Stimulated activated CD4-positive, alpha-beta T cell treated with anti-CD3 and anti-CD28 coated beads, TNF-alpha, amount 100 ng/mL, for 48 hours (primary cell): ENCODE measurements around the gene CYP2W1.
"Not testable (repeated sequence)": the region's sequence is repeated elsewhere in the genome, so short reads cannot be mapped to it uniquely, and the experiment has no call there.

Experiments
- DNase-seq, 3 donors: peaks; one replicate each; pipeline ENCODE4 v3.0.0-alpha.2; 2020; ENCODE audit warnings: low read depth in 3 of 3

Gene CYP2W1

DNA sequence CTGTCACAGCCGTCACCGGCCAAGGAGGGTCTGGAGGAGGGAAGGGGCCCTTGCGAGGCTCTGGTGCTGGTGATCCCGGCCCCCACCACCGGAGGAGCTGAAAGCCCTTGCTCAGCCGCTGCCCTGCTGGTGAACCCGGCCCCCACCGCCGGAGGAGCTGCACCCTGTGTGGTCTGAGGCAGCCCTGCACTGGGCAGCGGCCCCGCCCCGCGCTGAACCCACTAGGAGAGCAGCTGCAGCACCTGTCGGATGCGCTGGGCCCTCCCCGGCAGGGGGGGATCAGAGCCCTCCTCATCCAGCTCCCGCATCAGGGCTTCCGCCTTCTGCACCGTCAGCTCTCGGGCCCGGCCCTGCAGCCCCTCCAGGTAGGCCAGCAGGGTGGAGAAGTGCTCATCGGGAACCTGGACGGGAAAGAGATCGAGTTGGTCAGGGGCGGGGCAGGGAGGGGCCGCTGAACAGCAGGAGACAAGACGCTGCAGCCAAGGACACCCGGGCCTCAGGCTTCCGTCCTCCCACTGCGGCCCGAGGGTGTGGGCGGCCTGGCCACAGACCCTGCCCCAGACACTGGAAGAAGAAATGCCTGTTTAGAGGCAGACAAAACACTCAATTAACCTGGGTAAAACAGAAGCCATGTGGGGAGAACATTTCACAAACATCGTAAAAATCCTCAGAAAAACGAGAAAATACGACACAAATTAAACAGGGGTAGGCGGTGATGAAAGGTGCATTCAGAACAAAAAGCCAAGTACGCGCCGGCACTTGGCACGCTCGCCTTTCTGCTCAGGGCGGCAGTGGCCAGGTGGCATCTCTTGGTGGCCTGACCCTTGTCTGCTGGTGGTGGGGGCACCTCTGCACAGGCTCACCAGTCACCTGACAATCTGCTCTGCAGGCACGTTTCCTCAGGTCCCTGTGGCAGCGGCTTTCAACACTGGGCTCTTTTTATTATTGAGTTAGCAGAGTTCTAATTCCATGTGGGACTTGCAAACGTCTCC lies 14.7 kb downstream of the CYP2W1 start:
- DNase-seq, result no peak

DNA sequence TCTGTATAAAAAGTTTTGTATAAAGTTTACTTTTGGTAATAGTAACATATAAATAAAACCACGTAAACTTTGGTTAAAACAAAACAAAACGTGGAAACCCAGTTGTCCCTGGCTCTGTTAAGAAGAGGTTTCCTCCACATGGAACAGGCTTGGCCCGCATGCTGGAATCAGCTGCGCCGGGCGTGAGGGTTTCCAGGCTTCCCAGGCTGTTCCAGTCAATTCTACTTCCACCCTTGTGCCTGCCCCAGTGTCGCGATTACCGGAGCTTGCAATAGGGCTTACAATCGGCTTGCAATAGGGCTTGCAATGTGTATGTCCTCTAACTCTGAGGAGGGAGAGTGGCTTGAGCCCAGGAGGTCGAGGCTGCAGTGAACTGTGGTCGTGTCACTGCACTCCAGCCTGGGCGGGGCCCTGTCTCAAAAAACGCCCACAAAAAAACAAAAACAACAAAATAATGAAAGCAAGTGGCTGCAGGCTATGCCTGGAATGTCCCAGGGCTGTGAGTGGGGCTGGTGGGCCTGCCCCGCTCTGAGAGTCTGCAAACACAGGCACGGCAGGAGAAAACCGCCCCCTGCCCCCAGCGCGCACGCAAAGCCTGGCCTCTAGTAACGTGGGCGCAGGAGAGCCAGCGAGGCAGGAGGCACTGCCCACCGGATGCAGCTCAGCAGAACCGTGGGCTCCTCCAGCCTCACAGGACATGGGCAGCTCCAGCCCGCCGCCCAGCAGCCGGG lies 16.3 kb downstream of the CYP2W1 start:
- DNase-seq, result no peak

DNA sequence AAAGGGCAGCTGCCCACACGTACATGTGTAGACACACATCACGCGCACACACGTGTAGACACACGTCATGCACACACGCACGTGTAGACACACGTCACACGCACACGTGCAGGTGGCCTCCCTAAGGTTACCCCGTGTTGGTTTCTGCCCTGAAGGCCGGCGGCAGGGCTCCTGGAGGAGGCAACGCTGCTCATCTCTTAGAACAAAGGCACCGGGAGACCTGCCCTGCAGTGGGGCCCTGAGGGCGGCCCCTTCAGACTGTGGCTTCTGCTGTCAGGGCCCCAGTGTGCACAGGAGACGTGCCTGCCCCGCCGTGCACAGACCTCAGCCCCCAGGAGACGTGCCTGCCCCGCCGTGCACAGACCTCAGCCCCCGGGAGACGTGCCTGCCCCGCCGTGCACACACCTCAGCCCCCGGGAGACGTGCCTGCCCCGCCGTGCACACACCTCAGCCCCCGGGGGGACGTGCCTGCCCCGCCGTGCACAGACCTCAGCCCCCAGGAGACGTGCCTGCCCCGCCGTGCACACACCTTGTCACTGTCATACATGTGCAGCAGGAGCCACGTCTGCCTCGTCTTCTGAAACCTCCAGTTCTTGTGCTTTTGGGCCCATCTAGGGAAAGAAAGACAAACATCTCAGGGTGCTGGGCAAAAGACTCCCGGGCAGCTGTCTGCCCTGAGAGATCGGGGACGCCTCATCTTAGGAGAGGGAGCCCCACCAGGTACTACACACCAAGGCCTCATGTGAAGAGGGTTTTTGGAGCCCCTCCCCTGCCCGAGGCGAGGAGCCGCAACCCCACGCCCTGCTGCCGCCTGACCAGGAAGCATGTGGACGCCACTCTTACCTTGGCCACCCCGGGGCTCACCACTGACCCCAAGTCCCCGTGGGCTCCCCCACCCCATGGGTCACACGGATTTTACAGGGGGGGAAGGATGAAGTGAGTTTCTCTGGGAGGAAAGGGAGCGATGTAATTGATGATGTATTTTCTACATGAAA lies 17.3 kb downstream of the CYP2W1 start:
- DNase-seq, result no peak

DNA sequence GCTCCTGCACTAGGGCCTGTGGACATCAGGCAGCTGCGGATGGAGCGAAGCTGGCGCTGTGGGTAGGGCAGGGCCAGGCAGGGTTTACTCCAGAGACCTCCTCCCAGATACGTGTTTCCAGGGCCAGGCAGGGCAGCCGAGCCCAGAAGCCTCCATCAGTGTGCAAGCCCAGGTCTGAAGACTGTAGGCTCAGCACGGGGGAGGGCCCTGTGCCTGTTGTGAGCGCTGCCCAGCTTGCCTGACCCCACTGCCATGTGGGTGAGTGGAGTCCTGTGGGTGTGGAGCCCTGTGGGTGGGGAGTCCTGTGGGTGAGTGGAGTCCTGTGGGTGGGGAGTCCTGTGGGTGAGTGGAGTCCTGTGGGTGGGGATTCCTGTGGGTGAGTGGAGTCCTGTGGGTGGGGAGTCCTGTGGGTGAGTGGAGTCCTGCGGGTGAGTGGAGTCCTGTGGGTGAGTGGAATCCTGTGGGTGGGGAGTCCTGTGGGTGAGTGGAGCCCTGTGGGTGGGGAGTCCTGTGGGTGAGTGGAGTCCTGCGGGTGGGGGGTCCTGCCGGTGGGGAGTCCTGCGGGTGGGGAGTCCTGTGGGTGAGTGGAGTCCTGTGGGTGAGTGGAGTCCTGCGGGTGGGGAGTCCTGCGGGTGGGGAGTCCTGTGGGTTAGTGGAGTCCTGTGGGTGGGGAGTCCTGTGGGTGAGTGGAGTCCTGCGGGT lies 18.2 kb downstream of the CYP2W1 start:
- DNase-seq, result not testable (repeated sequence)

DNA sequence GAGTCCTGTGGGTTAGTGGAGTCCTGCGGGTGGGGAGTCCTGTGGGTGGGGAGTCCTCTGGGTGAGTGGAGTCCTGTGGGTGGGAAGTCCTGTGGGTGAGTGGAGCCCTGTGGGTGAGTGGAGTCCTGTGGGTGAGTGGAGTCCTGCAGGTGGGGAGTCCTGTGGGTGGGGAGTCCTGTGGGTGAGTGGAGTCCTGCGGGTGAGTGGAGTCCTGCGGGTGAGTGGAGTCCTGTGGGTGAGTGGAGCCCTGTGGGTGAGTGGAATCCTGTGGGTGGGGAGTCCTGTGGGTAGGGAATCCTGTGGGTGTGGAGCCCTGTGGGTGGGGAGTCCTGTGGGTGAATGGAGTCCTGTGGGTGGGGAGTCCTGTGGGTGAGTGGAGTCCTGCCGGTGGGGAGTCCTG lies 19.0 kb downstream of the CYP2W1 start:
- not testable (repeated sequence) for DNase-seq

DNA sequence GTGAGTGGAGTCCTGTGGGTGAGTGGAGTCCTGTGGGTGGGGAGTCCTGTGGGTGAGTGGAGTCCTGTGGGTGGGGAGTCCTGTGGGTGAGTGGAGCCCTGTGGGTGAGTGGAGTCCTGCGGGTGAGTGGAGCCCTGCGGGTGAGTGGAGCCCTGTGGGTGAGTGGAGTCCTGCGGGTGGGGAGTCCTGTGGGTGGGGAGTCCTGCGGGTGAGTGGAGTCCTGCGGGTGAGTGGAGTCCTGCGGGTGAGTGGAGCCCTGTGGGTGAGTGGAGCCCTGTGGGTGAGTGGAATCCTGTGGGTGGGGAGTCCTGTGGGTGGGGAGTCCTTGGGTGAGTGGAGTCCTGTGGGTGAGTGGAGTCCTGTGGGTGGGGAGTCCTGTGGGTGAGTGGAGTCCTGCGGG lies 19.5 kb downstream of the CYP2W1 start:
- DNase-seq, result not testable (repeated sequence)

DNA sequence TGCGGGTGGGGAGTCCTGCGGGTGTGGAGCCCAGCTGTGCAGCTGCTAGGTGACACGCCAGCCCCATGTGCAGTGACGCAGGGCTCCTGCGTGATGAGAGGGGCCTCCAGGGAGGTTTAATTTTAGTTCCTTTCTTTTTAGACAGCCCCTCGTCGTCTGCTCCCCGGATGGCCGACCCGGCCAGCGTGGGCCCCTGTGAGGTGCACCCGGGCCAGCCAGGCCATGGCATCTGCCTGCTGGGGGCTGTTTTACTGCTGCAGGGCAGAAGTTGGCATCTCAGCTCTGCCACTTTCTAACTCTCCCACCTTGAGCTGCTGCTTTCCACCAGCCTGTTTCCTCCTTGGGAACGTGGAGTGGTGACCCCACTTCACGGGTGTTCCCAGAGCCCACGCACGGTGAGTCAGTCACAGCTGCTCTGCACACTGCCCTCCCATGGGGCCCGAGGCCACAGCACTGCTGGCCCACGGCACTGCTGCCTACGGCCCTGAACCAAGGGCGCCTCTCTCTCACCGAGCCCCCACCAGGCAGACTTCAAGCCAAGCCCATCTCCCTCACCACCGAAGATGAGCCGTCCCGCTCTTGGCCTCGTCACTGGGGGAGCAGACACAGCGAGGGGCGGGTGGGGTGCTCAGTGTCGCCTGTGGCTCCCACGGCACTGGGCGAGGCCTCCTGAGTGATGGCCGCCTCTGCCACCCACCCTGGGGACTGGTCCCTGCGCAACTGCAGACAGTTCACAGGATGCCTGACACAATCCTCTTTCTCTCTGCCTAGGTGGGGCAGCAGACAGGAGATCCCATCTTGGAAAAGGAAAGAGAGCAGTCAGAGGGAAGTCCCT lies 21.3 kb downstream of the CYP2W1 start:
- no peak for DNase-seq

DNA sequence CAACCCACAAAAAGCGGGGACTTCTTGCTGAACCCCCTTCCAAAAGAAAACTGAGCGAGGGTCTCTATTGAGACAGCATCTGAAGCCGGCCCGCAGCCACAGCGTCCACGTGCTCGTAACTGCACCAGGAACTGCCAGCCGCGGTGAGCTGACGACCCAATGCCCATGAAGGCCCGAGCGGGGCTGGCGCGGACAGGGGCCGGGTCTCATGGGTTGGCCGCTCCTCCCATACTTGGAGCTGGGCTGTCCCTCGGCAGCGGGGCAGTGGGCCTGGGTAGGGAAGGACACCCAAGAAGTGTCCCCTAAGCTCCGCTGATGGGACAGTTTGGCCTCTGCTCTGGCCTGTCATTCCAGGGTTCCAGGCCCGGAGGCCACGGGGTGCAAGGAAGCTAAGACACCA lies 22.3 kb downstream of the CYP2W1 start:
- no peak for DNase-seq

DNA sequence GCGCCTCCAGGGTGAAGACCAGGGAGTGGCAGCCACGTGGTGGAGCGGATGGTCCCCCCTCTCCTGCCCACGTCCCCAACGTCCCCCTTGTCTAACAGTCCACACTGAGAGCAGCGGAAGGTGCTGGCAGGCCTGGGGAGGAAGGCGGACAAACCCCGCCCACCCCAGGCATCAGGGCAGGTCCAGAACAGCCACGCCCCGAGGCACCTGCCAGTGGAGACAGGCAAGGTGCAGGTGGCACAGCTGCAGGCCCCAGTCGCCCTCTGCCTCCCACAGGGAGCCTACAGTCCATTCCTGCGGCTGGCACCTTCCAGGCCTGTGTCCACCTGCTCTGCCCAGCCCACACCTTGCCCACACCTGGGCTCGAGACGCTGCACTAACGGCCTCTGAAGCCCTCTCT lies 24.9 kb downstream of the CYP2W1 start:
- DNase-seq, result no peak

DNA sequence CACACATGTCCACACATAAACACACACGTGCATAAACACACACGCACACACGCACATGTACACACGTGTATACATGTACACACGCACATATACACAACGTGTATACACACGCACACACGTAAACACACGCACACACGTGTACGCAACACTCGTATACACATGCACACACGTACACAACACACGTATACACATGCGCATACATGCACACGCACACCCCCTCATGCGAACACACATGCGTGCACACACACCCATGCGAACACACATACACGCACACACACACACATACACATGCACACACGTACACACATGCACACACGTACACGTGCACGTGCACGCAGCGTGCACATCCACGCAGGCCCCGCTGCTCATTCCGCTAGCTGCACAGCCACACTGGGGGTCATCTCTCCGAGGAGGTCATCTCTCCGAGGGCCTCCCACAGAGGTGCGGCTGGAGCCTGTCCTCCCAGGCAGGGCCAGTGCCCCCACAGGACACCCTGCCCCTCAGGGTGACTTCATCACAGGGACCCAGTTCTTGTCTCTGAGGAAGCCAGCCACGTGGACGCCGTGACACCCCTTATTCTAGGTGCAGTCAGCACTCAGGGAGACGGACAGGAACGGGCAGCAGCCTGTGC lies 25.9 kb downstream of the CYP2W1 start:
- no peak for DNase-seq

DNA sequence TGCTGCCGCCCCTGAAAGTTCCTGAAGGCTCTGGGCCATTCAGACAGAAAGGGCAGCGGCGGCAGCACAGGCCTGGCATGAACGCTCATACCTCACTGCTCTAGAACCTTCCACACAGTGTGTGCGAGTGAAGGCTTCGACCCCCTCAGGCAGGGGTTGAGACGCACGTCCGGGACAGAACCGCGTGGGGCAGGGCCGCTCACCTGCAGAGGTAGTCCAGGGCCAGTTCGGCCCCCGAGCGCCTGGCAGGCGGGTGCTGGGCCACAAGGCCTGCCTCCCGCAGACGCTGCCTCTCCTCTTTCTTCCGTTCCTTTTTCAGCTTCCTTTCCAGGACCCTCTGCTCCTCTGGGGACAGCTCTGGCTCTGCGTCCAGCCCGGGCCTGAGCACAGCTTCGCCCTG lies 26.8 kb downstream of the CYP2W1 start:
- DNase-seq, result no peak

DNA sequence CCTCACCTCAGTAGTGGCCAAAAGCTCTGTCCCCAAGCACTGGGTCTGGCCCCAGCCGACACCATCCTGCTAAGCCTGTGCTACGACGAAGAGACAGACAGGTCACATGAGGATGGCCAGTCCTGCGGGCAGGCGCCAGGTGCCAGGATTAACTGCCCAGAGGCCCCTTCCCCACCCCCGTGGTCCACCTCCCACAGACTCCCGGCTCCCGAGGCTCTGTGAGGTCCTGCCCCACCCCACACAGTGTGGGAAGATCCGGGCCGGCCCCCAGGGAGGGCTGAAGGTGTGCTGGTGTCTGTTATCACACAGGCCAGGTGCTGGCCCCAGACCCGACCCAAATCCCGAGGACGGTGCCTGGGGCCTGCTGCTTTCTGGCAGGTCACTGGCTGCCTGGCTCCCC lies 27.2 kb downstream of the CYP2W1 start:
- no peak for DNase-seq

DNA sequence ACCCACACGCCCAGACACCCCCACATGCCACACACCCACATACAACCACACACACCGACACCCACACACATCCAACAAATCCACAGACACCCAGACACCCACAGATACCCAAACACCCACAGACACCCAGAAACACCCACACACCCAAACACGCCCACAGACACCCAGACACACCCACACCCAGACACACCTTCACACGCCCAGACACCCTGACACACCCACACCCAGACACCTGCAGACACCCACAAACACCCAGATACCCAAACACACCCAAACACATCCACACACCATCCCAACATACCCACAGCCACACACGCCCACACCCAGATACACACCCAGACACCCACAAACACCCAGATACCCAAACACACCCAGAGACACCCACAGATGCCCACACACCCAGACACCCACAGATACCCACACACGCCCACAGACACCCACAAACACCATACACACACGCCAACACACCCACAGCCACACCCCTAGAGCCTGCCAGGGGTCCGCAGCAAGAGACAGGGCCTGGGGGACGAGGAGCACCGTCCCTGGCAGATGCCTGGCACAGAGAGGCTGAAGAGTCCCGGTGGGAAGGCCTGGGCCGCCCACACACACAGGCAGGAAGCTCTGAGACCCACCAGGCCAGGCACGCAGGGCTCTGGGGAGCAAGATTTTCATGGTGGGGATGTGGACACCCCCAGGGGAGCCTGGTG lies 28.5 kb downstream of the CYP2W1 start:
- DNase-seq, result no peak

DNA sequence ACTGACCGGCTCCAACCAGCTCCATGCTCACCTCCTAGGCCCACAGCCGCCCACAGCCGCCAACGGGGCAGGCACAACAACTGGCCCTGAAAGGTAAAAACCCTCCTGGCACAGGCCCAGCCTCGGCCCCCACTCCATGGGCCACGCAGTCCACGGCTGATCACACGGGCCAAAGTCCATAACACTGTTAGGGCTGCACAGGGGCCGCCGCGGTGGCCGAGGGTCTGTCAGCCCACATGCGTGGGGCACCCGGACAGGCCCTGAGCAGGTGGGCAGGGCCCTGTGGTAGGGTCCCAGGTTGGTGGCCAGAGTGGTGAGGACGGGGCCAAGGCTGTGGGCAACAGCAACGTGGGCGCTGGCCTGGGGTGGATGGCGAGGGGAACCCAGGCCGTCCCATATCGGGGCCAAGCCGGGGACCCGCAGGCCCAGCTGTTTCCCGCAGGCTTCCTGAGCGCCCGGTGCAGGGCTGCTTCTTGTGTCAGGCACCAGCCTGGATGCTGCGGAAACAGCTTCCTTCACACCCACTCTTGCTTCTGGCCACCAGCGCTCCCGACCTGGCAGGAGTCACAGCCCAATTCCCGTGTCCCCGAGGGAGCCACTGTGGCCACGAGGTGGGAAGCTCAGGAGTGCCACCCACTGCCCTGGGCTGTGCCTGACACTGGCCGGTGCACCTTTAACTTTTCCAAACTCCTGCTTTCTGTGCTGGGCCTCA lies 29.2 kb downstream of the CYP2W1 start:
- no peak for DNase-seq

DNA sequence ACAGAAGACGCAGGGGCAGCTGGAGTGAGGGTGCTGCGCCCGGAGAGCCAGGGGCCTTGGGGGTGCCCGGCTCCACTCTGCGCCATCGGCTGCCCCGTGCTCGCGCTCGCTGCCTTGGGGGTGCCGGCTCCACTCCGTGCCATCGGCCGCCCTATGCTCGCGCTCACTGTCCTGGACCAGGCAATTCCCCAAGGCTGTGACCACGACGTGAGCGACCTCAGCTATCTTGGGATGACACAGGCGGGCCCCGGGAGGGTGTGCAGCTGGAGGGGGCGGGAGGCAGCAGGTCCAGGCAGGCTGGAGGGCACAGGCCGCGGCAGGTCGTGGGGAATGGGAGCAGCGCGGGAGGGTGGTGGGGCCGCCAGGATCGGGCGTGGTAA lies 29.7 kb downstream of the CYP2W1 start:
- no peak for DNase-seq

DNA sequence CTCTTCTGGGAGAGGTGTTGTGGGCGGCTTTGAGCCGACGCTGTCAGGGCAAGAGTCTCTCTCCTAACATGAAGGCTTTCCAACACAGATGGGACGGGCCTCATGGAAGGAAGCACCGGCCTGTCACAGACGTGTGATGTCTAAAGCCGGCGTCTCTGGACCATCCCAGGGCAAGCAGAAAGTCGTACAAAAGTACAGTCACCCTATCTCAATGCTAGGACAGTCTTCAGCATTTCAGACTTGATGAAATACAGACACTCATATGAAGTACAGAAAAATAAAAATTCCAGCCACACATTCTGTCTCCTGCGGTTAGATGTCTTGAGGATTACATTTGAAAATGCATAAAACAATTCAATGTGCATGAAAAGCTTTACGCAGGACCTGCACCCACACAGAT lies 30.6 kb downstream of the CYP2W1 start:
- no peak for DNase-seq

DNA sequence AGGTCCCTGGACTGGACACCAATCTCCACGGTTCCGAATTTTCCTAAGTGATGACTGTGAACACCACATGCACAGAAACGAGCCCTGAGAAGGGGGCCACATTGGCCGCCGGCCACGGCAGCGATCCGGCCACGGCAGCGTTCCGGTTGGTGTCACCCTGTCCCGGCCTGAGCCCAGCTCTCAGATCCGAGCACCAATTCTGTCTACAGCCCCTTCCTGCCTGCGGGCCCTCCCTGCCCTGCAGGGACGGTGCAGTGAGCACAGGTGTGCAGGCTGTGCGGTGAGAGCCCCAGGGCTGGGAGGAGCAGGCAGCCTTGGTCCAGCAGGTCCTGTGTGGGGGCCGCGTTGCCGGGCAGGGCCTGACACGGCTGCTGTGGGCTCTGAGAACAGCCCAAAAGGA lies 31.7 kb downstream of the CYP2W1 start:
- DNase-seq, result no peak
